GM12892 (cell line): ENCODE data around the gene NCLN.

ENCODE experiments used
- POLR2A ChIP-seq: IDR thresholded peaks from 2 replicates; pipeline ENCODE4 v1.6.1; 2011; ENCODE audit warnings: low read depth, low read length, control low read depth
- POLR2AphosphoS5 ChIP-seq: IDR thresholded peaks from 2 replicates; pipeline ENCODE4 v1.6.1; 2011; ENCODE audit warnings: low read depth, low read length, control low read depth
- TAF1 ChIP-seq: IDR thresholded peaks from 2 replicates; pipeline ENCODE4 v1.6.1; 2011; ENCODE audit warnings: low read depth, mild to moderate bottlenecking, control low read depth, low read length, borderline replicate concordance

DNA sequence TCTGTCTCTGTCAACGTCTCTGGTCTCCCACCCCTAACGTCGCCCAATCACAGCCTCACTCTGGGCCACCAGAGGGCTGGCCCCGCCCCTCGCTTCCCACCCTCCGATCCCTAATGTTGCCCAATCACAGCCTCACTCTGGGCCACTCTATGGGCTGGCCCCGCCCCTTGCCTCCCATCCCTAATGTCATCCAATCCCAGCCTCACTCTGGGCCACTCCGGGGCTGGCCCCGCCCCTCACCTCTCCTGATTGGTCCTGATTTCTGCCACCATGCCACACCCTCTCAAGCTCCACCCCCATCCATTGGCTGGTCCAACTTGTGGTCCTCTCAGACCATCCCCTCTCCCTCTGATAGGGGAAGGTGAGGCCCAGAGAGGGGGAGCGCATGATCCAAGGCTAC, 63.7 kb downstream of the NCLN start:
- TF ChIP-seq POLR2A (no peak), TAF1 (no peak), POLR2AphosphoS5 (no peak)
